GM12878 (cell line): ENCODE measurements around the gene ELMO2. TPM values are rescaled to one million over a fixed set of nuclear protein-coding genes. Genes with fewer than 3 reads are reported as not detected.

Source experiments
- ATAC-seq: fragments of 200-7000 bp; cut with Tn5 transposase; 3 replicates; pipeline ENCODE4 v1.9.1; 2020; ENCODE audit warnings: mild to moderate bottlenecking, moderate library complexity
- BruUV-seq: library from RNA; stranded (reverse); fragments of 400-500 nt; replicated peaks from 2 replicates; lab custom pipeline; 2021; lab: Mats Ljungman, UMichigan
- CTCF ChIA-PET: fragments of 300-600 bp; sonication (Branson Sonifier 250); formaldehyde crosslinking; extraction: SDS; loops from one replicate; lab custom pipeline; 2021; ENCODE audit warnings: inconsistent platforms; lab: Yijun Ruan, JAX
- POLR2A ChIA-PET: fragments of 350-600 bp; formaldehyde crosslinking; extraction: SDS; loops from one replicate; lab custom pipeline; 2021; ENCODE audit warnings: inconsistent platforms; lab: Charles Lee
- RAD21 ChIA-PET: fragments of 300-600 bp; sonication (Branson Sonifier 250); formaldehyde crosslinking; loops from one replicate; lab custom pipeline; 2023; ENCODE audit warnings: antibody characterized with exemption; ENCODE audit not compliant: unreplicated experiment; lab: Charles Lee
- SMC1A ChIA-PET: fragments of 300-600 bp; sonication (Branson Sonifier 250); formaldehyde crosslinking; loops from one replicate; lab custom pipeline; 2023; ENCODE audit not compliant: unreplicated experiment, uncharacterized antibody; lab: Charles Lee
- DNase-seq: peaks from one replicate; pipeline ENCODE4 v3.0.0-alpha.2; 2011; ENCODE audit warnings: low read depth, low spot score
- FAIRE-seq: peaks from 3 replicates; lab custom pipeline; 2011; peaks lifted over from hg19 to GRCh38; lab: Jason Lieb, UNC
- H2AFZ ChIP-seq: 2 replicates; pipeline ENCODE4 v1.6.0; 2011; ENCODE audit warnings: low read depth, low read length, control low read depth; ENCODE audit not compliant: control insufficient read depth
- H3K27ac ChIP-seq: 2 replicates; pipeline ENCODE4 v1.5.1; 2011; ENCODE audit warnings: control low read depth; ENCODE audit not compliant: control insufficient read depth, insufficient read depth
- H3K27me3 ChIP-seq, 2 experiments: replicated peaks in 1 of 2; 2 replicates each; pipeline versions ENCODE4 v1.6.0 to v1.6.1; 2011; ENCODE audit warnings: low read length in 1 of 2; ENCODE audit not compliant: control insufficient read depth in 2 of 2, insufficient read depth in 2 of 2
- H3K36me3 ChIP-seq, 2 experiments: 2 replicates each; pipeline ENCODE4 v1.5.1; 2011; ENCODE audit warnings: low read length in 1 of 2; ENCODE audit not compliant: control insufficient read depth in 2 of 2, insufficient read depth in 2 of 2
- H3K4me1 ChIP-seq: 2 replicates; pipeline ENCODE4 v1.6.1; 2011; ENCODE audit warnings: mild to moderate bottlenecking, low read length, moderate library complexity, mixed read lengths; ENCODE audit not compliant: control insufficient read depth, insufficient read depth
- H3K4me2 ChIP-seq: 2 replicates; pipeline ENCODE4 v1.6.0; 2011; ENCODE audit warnings: control low read depth; ENCODE audit not compliant: control insufficient read depth, insufficient read depth
- H3K4me3 ChIP-seq: fragments of 200-600 bp; sonication (generic); 2 replicates; pipeline ENCODE4 v1.5.1; 2016
- H3K79me2 ChIP-seq: 2 replicates; pipeline ENCODE4 v1.6.0; 2011; ENCODE audit warnings: low read length; ENCODE audit not compliant: control insufficient read depth, insufficient read depth
- H3K9ac ChIP-seq: 2 replicates; pipeline ENCODE4 v1.8.0; 2011; ENCODE audit warnings: low read length, control low read depth, mixed read lengths; ENCODE audit not compliant: control insufficient read depth, insufficient read depth
- H3K9me3 ChIP-seq: replicated peaks from 3 replicates; pipeline ENCODE4 v1.5.1; 2011; ENCODE audit warnings: mild to moderate bottlenecking, low read length; ENCODE audit not compliant: control insufficient read depth, insufficient read depth
- H4K20me1 ChIP-seq: 2 replicates; pipeline ENCODE4 v1.6.0; 2011; ENCODE audit not compliant: control insufficient read depth, insufficient read depth
- CREB1 ChIP-seq: IDR thresholded peaks from 2 replicates; pipeline ENCODE4 v1.6.1; 2012; ENCODE audit warnings: low read depth, mild to moderate bottlenecking, inconsistent platforms
- EZH2 ChIP-seq: IDR thresholded peaks from 2 replicates; pipeline ENCODE4 v1.6.1; 2012; ENCODE audit warnings: low read depth, mild to moderate bottlenecking, control low read depth, inconsistent platforms, low read length, borderline replicate concordance; ENCODE audit not compliant: control insufficient read depth
- FOS ChIP-seq: IDR thresholded peaks from 3 replicates; pipeline ENCODE4 v1.6.1; 2011; ENCODE audit warnings: borderline replicate concordance; ENCODE audit not compliant: insufficient read length; ENCODE audit errors: extremely low read depth
- IKZF2 ChIP-seq, 2 experiments: fragments of 450-650 bp; IDR thresholded peaks; 2 replicates each; pipeline ENCODE4 v1.6.1; 2017; ENCODE audit warnings: mild to moderate bottlenecking in 2 of 2, moderate library complexity in 2 of 2
- JUNB ChIP-seq: IDR thresholded peaks from 2 replicates; pipeline ENCODE4 v1.6.1; 2016; ENCODE audit warnings: antibody characterized with exemption, mild to moderate bottlenecking
- MEF2B ChIP-seq: fragments of 450-650 bp; IDR thresholded peaks from 2 replicates; pipeline ENCODE4 v1.6.1; 2018; ENCODE audit warnings: mild to moderate bottlenecking, moderate library complexity; ENCODE audit not compliant: partially characterized antibody, poor library complexity, severe bottlenecking
- NR2C2 ChIP-seq: IDR thresholded peaks from 2 replicates; pipeline ENCODE4 v1.6.1; 2011; ENCODE audit warnings: borderline replicate concordance, low read depth; ENCODE audit not compliant: control insufficient read depth, insufficient read length
- SMAD1 ChIP-seq: fragments of 450-650 bp; IDR thresholded peaks from 2 replicates; pipeline ENCODE4 v1.6.1; 2018; ENCODE audit warnings: mild to moderate bottlenecking, low read depth; ENCODE audit not compliant: partially characterized antibody
- SPI1 ChIP-seq: IDR thresholded peaks from 2 replicates; pipeline ENCODE4 v1.6.1; 2011; ENCODE audit warnings: low read depth, mild to moderate bottlenecking, low read length, moderate library complexity, borderline replicate concordance; ENCODE audit not compliant: insufficient read depth
- TCF3 ChIP-seq: IDR thresholded peaks from 2 replicates; pipeline ENCODE4 v1.6.1; 2012; ENCODE audit warnings: low read depth, mild to moderate bottlenecking, low read length, borderline replicate concordance; ENCODE audit not compliant: insufficient read depth
- YBX1 ChIP-seq: fragments of 450-650 bp; IDR thresholded peaks from 2 replicates; pipeline ENCODE4 v1.6.1; 2016; ENCODE audit warnings: antibody characterized with exemption
- ZNF217 ChIP-seq: fragments of 450-650 bp; IDR thresholded peaks from 2 replicates; pipeline ENCODE4 v1.6.1; 2017; ENCODE audit warnings: antibody characterized with exemption, mild to moderate bottlenecking
- ZNF24 ChIP-seq: fragments of 450-650 bp; IDR thresholded peaks from 2 replicates; pipeline ENCODE4 v1.6.1; 2017; ENCODE audit warnings: antibody characterized with exemption, mild to moderate bottlenecking
- ZNF384 ChIP-seq: IDR thresholded peaks from 2 replicates; pipeline ENCODE4 v1.6.1; 2012; ENCODE audit warnings: low read depth, mild to moderate bottlenecking, low read length, improper control_type of control experiment, borderline replicate concordance
- ZNF622 ChIP-seq: fragments of 450-650 bp; IDR thresholded peaks from 2 replicates; pipeline ENCODE4 v1.6.1; 2017; ENCODE audit warnings: mild to moderate bottlenecking, inconsistent platforms
- WGBS: methylation state at CpG from one replicate; pipeline ENCODE4 v1.1.6; 2016; ENCODE audit warnings: low lambda C conversion rate; ENCODE audit not compliant: insufficient replicate concordance, insufficient coverage; ENCODE audit errors: missing lambda C conversion rate; 5-methylcytosine and 5-hydroxymethylcytosine counted together
- in situ Hi-C: fragments of 300-500 bp; cut with MboI; formaldehyde crosslinking; loops from 9 replicates; pipeline ENCODE4 v1.14.3; 2018; ENCODE audit warnings: mixed read lengths
- intact Hi-C: fragments of 100-400 bp; cut with micrococcal nuclease; formaldehyde crosslinking; loops from one replicate; pipeline ENCODE4 v1.14.2; 2022; ENCODE audit not compliant: unreplicated experiment
- polyA plus RNA-seq, 11 experiments: library from polyadenylated mRNA; depleted of rRNA in 4 of 11; unstranded in 6 of 11; stranded (reverse) in 5 of 11; fragments of >200 nt; fragmentation: Nextera tagmentation in 4 of 11; fragmentation: Illumina TruSeq in 1 of 11; extraction: Ambion mirVana in 4 of 11; extraction: Trizol in 1 of 11; gene quantifications; 1 replicate in 1 of 11; 2 replicates in 10 of 11; pipeline versions ENCODE4 v1.2.1 to v1.2.3, GENCODE V29; 2011 to 2016; ENCODE audit warnings: inconsistent platforms in 2 of 11, missing spikeins in 2 of 11, low read depth in 1 of 11
- total RNA-seq, 4 experiments: library from RNA; depleted of rRNA in 3 of 4; stranded (reverse); fragments of >200 nt in 3 of 4; fragmentation: Illumina TruSeq in 1 of 4; extraction: Trizol in 1 of 4; gene quantifications; 2 replicates each; pipeline versions ENCODE4 v1.2.1 to v1.2.3, GENCODE V29; 2013 to 2021
- TF ChIP-seq, protein P1 (sequence below): fragments of 450-650 bp; IDR thresholded peaks from 2 replicates; pipeline ENCODE4 v1.6.1; 2016; ENCODE audit warnings: mild to moderate bottlenecking, moderate library complexity, borderline replicate concordance
- TF ChIP-seq, protein P2 (sequence below): IDR thresholded peaks from 2 replicates; pipeline ENCODE4 v1.6.1; 2012; ENCODE audit warnings: low read length, inconsistent platforms
- TF ChIP-seq, protein P3 (sequence below): IDR thresholded peaks from 2 replicates; pipeline ENCODE4 v1.6.1; 2011; ENCODE audit warnings: borderline replicate concordance, low read depth, mild to moderate bottlenecking, moderate library complexity, mixed read lengths, low read length; ENCODE audit not compliant: insufficient read depth; ENCODE audit errors: extremely low read length

ELMO2 gene
- total and polyA plus RNA-seq, 10 of the 15 experiments (the other 5 are each of a cell fraction or from before 2014, with no cell fraction given): 14.2 to 40.2 (median 37.6) TPM

GRCh38 chr20:46416839-46417238 lies 10.4 kb upstream of the ELMO2 start (continued):
- TF ChIP-seq, protein P1, sequence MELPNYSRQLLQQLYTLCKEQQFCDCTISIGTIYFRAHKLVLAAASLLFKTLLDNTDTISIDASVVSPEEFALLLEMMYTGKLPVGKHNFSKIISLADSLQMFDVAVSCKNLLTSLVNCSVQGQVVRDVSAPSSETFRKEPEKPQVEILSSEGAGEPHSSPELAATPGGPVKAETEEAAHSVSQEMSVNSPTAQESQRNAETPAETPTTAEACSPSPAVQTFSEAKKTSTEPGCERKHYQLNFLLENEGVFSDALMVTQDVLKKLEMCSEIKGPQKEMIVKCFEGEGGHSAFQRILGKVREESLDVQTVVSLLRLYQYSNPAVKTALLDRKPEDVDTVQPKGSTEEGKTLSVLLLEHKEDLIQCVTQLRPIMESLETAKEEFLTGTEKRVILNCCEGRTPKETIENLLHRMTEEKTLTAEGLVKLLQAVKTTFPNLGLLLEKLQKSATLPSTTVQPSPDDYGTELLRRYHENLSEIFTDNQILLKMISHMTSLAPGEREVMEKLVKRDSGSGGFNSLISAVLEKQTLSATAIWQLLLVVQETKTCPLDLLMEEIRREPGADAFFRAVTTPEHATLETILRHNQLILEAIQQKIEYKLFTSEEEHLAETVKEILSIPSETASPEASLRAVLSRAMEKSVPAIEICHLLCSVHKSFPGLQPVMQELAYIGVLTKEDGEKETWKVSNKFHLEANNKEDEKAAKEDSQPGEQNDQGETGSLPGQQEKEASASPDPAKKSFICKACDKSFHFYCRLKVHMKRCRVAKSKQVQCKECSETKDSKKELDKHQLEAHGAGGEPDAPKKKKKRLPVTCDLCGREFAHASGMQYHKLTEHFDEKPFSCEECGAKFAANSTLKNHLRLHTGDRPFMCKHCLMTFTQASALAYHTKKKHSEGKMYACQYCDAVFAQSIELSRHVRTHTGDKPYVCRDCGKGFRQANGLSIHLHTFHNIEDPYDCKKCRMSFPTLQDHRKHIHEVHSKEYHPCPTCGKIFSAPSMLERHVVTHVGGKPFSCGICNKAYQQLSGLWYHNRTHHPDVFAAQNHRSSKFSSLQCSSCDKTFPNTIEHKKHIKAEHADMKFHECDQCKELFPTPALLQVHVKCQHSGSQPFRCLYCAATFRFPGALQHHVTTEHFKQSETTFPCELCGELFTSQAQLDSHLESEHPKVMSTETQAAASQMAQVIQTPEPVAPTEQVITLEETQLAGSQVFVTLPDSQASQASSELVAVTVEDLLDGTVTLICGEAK: no peak
- TF ChIP-seq ZNF217: no peak
- TF ChIP-seq JUNB: no peak

GRCh38 chr20:46416421-46416820 lies 10.0 kb upstream of the ELMO2 start:
- BruUV-seq: no TSS peak
- H3K27ac ChIP-seq: no peak overlapping the region
- CTCF ChIA-PET: interaction anchor here (0.9 kb wide), 1 partner anchor 1861 kb away, joined by 3 read pairs; no protein-coding TSS in a partner anchor
- H3K9me3 ChIP-seq: no peaks in the 10 kb centered on the region
- RAD21 ChIA-PET: no interaction called here
- H3K27me3 ChIP-seq: peaks cover 0 to 1% of the 10 kb centered on the region in 2 experiments; a peak in 2 of 4 replicates
- no peak for ATAC-seq
- no peak overlapping the region for H3K9ac ChIP-seq
- SMC1A ChIA-PET: interaction anchor here (0.8 kb wide), 1 partner anchor 21 kb away, joined by 3 read pairs; no protein-coding TSS in a partner anchor
- no peak overlapping the region for H2AFZ ChIP-seq
- no peaks in the 10 kb centered on the region for H3K4me1 ChIP-seq
- no peak overlapping the region for H3K4me2 ChIP-seq
- intact Hi-C loops: no loop called here
- H4K20me1 ChIP-seq: no peaks in the 10 kb centered on the region
- H3K36me3 ChIP-seq: no peaks in the 10 kb centered on the region
- H3K4me3 ChIP-seq: no peak overlapping the region
- H3K79me2 ChIP-seq: no peaks in the 10 kb centered on the region
- FAIRE-seq: no peak
- POLR2A ChIA-PET: no interaction called here
- no peak for DNase-seq
- in situ Hi-C loops: no loop called here
- 33% methylated on average over 3 of the region's 3 CpGs for WGBS
- TF ChIP-seq, protein P2, sequence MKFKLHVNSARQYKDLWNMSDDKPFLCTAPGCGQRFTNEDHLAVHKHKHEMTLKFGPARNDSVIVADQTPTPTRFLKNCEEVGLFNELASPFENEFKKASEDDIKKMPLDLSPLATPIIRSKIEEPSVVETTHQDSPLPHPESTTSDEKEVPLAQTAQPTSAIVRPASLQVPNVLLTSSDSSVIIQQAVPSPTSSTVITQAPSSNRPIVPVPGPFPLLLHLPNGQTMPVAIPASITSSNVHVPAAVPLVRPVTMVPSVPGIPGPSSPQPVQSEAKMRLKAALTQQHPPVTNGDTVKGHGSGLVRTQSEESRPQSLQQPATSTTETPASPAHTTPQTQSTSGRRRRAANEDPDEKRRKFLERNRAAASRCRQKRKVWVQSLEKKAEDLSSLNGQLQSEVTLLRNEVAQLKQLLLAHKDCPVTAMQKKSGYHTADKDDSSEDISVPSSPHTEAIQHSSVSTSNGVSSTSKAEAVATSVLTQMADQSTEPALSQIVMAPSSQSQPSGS: no peak
- TF ChIP-seq EZH2: no peak
- TF ChIP-seq SPI1: no peak
- no peak for TF ChIP-seq ZNF24
- TF ChIP-seq YBX1: no peak
- TF ChIP-seq, protein P3, sequence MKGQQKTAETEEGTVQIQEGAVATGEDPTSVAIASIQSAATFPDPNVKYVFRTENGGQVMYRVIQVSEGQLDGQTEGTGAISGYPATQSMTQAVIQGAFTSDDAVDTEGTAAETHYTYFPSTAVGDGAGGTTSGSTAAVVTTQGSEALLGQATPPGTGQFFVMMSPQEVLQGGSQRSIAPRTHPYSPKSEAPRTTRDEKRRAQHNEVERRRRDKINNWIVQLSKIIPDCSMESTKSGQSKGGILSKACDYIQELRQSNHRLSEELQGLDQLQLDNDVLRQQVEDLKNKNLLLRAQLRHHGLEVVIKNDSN: no peak
- no peak for TF ChIP-seq FOS
- TF ChIP-seq NR2C2: no peak
- no peak for TF ChIP-seq ZNF622
- no peak for TF ChIP-seq IKZF2 (IDR thresholded peaks at IDR 0.05)
- no peak for TF ChIP-seq ZNF384
- no peak for TF ChIP-seq TCF3
- TF ChIP-seq CREB1: no peak
- TF ChIP-seq SMAD1: no peak
- no peak for TF ChIP-seq MEF2B
